NCI-H748 (cell line): ENCODE data around the gene PCDHB6.
"Not testable (repeated sequence)": the region's sequence is repeated elsewhere in the genome, so short reads cannot be mapped to it uniquely, and the experiment has no call there.

ENCODE experiments used
- DNase-seq: peaks from one replicate; lab custom pipeline; 2025; ENCODE audit not compliant: unreplicated experiment; lab: John Stamatoyannopoulos, UW

Gene PCDHB6

DNA sequence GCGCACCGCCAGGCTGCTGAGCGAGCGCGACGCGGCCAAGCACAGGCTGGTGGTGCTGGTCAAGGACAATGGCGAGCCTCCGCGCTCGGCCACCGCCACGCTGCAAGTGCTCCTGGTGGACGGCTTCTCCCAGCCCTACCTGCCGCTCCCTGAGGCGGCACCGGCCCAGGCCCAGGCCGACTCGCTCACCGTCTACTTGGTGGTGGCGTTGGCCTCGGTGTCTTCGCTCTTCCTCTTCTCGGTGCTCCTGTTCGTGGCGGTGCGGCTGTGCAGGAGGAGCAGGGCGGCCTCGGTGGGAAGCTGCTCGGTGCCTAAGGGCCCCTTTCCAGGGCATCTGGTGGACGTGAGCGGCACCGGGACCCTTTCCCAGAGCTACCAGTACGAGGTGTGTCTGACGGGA is 51.8 kb downstream of the PCDHB6 start:
- not testable (repeated sequence) for DNase-seq
